Nephron (organoid): Measurements from ENCODE around the gene SYNE3.

Source experiments
- H3K27ac Mint-ChIP-seq, 3 experiments: 2 replicates each; pipeline ENCODE4 v1.8.0; 2020; ENCODE audit warnings: mixed read lengths in 3 of 3, mild to moderate bottlenecking in 2 of 3, moderate library complexity in 1 of 3
- H3K27me3 Mint-ChIP-seq: 2 replicates; pipeline ENCODE4 v1.8.0; 2021; ENCODE audit warnings: low read depth, mild to moderate bottlenecking, moderate library complexity, mixed read lengths
- H3K36me3 Mint-ChIP-seq: 2 replicates; pipeline ENCODE4 v1.8.0; 2020; ENCODE audit warnings: low read depth, mixed read lengths
- H3K4me1 Mint-ChIP-seq: 2 replicates; pipeline ENCODE4 v1.8.0; 2020; ENCODE audit warnings: mixed read lengths
- H3K4me3 Mint-ChIP-seq, 3 experiments: 2 replicates each; pipeline ENCODE4 v1.8.0; 2020; ENCODE audit warnings: mild to moderate bottlenecking in 3 of 3, mixed read lengths in 3 of 3, moderate library complexity in 2 of 3
- H3K9me3 Mint-ChIP-seq: 2 replicates; pipeline ENCODE4 v1.8.0; 2020; ENCODE audit warnings: mixed read lengths
- TF ChIP-seq, protein P1 (sequence below), 3 experiments: fragments of 200-600 bp; sonication (generic); IDR thresholded peaks; one replicate each; pipeline ENCODE4 v1.5.0; 2021; ENCODE audit warnings: antibody characterized with exemption in 3 of 3; ENCODE audit not compliant: unreplicated experiment in 3 of 3

Gene SYNE3

DNA sequence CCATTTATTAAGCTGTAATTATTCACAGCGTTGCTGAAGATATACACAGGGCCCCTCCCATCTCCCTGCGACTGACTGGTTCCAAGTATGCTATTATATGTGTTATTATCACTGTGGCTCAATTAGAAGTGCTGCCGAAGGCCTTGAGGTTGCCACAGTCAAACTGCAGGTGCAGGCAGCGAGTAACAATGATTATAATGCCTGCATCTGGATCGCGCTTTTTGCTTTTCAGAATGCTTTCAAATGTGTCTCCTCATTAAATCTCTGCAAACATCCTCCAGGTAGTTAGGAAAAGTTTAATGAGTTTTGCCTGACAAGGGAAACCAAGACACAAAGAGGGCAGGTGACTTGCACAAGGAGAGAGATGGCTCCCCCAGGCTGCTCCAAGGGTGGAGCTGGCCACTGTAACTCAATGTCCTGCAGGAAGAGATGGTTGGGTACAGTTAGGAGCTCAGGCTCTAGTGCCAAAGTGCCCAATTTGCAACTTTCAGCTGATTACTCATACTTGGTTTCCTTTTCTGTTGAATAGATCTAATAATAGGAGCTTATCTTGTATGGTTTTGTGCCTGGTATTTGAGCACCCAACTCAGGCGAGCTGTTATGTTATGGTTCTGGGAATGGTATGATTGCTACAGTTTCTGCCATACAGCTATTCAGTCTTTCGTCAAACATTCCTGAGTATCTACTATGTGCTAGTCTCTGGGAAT lies 1.7 kb upstream of the SYNE3 start:
- H3K9me3 Mint-ChIP-seq: no peaks in the 10 kb centered on the region
- peak overlapping the region; percentile 79 to 82 (median 80) for H3K4me3 Mint-ChIP-seq
- no peaks in the 10 kb centered on the region for H3K36me3 Mint-ChIP-seq
- TF ChIP-seq, protein P1, sequence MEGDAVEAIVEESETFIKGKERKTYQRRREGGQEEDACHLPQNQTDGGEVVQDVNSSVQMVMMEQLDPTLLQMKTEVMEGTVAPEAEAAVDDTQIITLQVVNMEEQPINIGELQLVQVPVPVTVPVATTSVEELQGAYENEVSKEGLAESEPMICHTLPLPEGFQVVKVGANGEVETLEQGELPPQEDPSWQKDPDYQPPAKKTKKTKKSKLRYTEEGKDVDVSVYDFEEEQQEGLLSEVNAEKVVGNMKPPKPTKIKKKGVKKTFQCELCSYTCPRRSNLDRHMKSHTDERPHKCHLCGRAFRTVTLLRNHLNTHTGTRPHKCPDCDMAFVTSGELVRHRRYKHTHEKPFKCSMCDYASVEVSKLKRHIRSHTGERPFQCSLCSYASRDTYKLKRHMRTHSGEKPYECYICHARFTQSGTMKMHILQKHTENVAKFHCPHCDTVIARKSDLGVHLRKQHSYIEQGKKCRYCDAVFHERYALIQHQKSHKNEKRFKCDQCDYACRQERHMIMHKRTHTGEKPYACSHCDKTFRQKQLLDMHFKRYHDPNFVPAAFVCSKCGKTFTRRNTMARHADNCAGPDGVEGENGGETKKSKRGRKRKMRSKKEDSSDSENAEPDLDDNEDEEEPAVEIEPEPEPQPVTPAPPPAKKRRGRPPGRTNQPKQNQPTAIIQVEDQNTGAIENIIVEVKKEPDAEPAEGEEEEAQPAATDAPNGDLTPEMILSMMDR (IDR thresholded peaks at IDR 0.05; ENCODE audit: unreplicated experiment in 3 of 3): no peak
- H3K4me1 Mint-ChIP-seq: peaks cover 28% of the 10 kb centered on the region
- peaks cover 34% of the 10 kb centered on the region for H3K27me3 Mint-ChIP-seq
- H3K27ac Mint-ChIP-seq: peak overlapping the region in 1 of 3 experiments; percentile 46

- no peaks in the 10 kb centered on the region for H3K36me3 Mint-ChIP-seq
- H3K27me3 Mint-ChIP-seq: peaks cover 34% of the 10 kb centered on the region
- peak overlapping the region; percentile 77 to 90 (median 87) for H3K4me3 Mint-ChIP-seq
- TF ChIP-seq, protein P1 (IDR thresholded peaks at IDR 0.05; ENCODE audit: unreplicated experiment in 3 of 3): peak in 1 of 3 experiments; percentile 16
- peaks cover 43% of the 10 kb centered on the region for H3K4me1 Mint-ChIP-seq
- peak overlapping the region; percentile 61 to 85 (median 83) for H3K27ac Mint-ChIP-seq
- H3K9me3 Mint-ChIP-seq: no peaks in the 10 kb centered on the region
These were observed 576 bp downstream of the SYNE3 start for GRCh38 chr14:95515596-95516552.

GRCh38 chr14:95515080-95515489 lies 1.4 kb downstream of the SYNE3 start:
- Mint-ChIP-seq H3K36me3 (no peaks in the 10 kb centered on the region), H3K4me1 (peaks cover 48% of the 10 kb centered on the region), H3K27ac (peak overlapping the region; percentile 77 to 85 (median 83)), H3K27me3 (peaks cover 34% of the 10 kb centered on the region), H3K9me3 (no peaks in the 10 kb centered on the region), H3K4me3 (peak overlapping the region; percentile 65 to 87 (median 87))
- TF ChIP-seq, protein P1 (IDR thresholded peaks at IDR 0.05; ENCODE audit: unreplicated experiment in 3 of 3): no peak

DNA sequence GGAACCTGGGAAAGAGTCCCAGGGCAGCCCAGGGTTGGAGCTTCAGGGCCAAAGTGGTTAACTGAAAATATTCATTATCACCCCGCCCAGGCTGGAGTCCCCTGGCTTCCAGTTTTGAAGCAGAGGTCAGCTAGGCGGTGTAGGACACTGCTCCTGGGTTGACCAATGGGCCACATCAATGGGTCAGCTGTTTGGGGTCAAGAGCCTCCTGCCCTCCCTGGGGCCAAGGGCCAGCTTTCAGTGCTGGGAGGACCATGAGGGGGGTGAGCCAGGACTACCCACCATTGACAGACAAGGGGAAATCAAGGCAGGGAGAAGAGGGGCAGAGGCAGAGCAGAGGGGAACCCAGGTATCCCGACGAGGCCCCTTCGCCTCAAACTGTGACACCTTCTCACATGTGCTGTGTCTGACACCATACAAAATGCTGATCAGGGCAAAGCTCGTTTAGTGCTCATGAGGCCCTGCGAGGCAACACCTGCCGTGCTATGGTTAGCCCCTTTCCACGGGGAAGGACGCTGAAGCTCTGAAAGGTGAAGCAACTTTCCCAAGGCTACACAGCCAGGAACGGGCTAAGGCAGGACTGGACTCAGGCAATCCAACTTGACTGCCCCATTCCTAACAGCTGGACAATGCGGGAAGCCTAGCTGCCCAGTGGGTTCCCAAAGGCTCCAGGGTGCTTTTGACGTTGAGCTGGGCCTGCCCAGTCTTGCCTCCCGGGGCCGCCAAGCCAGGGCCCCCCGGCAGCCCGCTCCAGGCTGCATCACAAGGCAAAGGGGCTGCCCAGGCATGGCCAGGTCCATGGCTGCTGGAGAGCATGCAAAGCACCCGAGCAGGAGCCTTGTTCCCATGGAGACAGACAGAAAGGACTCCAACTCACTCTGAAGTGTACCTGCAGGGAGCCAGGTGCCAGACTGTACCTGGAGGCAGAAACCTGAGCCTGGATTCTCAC lies 2.0 kb downstream of the SYNE3 start:
- H3K36me3 Mint-ChIP-seq: no peaks in the 10 kb centered on the region
- H3K27ac Mint-ChIP-seq: peak overlapping the region; percentile 77 to 85 (median 83)
- TF ChIP-seq, protein P1 (IDR thresholded peaks at IDR 0.05; ENCODE audit: unreplicated experiment in 3 of 3): no peak
- H3K4me1 Mint-ChIP-seq: peaks cover 55% of the 10 kb centered on the region
- no peaks in the 10 kb centered on the region for H3K9me3 Mint-ChIP-seq
- peaks cover 29% of the 10 kb centered on the region for H3K27me3 Mint-ChIP-seq
- peak overlapping the region; percentile 65 to 87 (median 87) for H3K4me3 Mint-ChIP-seq

DNA sequence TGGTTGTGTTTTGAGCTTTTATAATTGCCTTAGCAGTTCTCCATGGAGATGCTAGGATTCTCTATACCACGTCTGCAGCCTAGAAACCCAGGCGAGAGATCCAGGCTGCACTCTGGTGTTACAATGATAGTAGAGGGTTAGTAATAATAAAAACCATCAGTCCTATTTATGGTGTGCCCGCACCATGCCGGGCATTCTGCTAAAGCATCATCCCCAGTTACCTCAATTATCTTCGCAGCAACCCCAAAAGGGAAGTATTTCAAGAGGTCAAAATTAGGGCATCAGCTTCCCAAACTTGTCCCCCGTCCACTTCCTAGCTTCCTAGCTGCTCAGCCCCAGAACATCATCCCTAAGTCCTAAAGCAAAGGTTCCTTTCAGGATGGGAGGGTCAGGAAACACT lies 3.2 kb downstream of the SYNE3 start:
- Mint-ChIP-seq H3K9me3 (no peaks in the 10 kb centered on the region), H3K4me1 (peaks cover 63% of the 10 kb centered on the region), H3K4me3 (peak overlapping the region in 1 of 3 experiments; percentile 5), H3K36me3 (no peaks in the 10 kb centered on the region), H3K27me3 (peaks cover 20% of the 10 kb centered on the region), H3K27ac (peak overlapping the region in 2 of 3 experiments; percentile 26 to 30)
- TF ChIP-seq, protein P1 (IDR thresholded peaks at IDR 0.05; ENCODE audit: unreplicated experiment in 3 of 3): no peak
